Naive thymus-derived CD8-positive, alpha-beta T cell (primary cell): Measurements from ENCODE around the gene ZMYM4. TPM values are rescaled to one million over a fixed set of nuclear protein-coding genes. Genes with fewer than 3 reads are reported as not detected.
"Not testable (repeated sequence)": the region's sequence is repeated elsewhere in the genome, so short reads cannot be mapped to it uniquely, and the experiment has no call there.

Experiments
- ATAC-seq, 2 donors: fragments of 150-1000 bp; cut with Tn5 transposase in 1 of 2; sonication (Bioruptor Pico), chemical (Tn5 transposase) in 1 of 2; 1 replicate in 1 of 2; 2 replicates in 1 of 2; pipeline ENCODE4 v1.10.0; 2021; ENCODE audit warnings: mild to moderate bottlenecking in 2 of 2, moderate library complexity in 2 of 2
- POLR2A ChIA-PET: fragments of 350-600 bp; sonication (Branson Sonifier 250); formaldehyde crosslinking; loops from one replicate; lab custom pipeline; 2021; ENCODE audit warnings: antibody characterized with exemption; lab: Charles Lee
- DNase-seq, 10 donors: peaks; one replicate each; pipeline versions ENCODE4 v3.0.0 to v3.0.0-alpha.2; 2020 to 2022
- H3K27ac Mint-ChIP-seq, 10 donors: one replicate each; pipeline ENCODE4 v1.8.0; 2020 to 2022; ENCODE audit warnings: mild to moderate bottlenecking in 10 of 10, mixed read lengths in 10 of 10, moderate library complexity in 4 of 10, inconsistent platforms in 1 of 10
- H3K27me3 Mint-ChIP-seq, 5 donors: one replicate each; pipeline ENCODE4 v1.8.0; 2021 to 2022; ENCODE audit warnings: mixed read lengths in 5 of 5
- H3K36me3 Mint-ChIP-seq, 3 donors: one replicate each; pipeline ENCODE4 v1.8.0; 2020 to 2022; ENCODE audit warnings: mixed read lengths in 3 of 3, mild to moderate bottlenecking in 2 of 3, inconsistent platforms in 1 of 3
- H3K4me1 Mint-ChIP-seq, 4 donors: one replicate each; pipeline ENCODE4 v1.8.0; 2021 to 2022; ENCODE audit warnings: mixed read lengths in 4 of 4
- H3K4me3 Mint-ChIP-seq, 10 donors: one replicate each; pipeline ENCODE4 v1.8.0; 2020 to 2022; ENCODE audit warnings: mild to moderate bottlenecking in 10 of 10, mixed read lengths in 10 of 10, moderate library complexity in 6 of 10, inconsistent platforms in 1 of 10
- H3K9me3 Mint-ChIP-seq, 9 donors: one replicate each; pipeline ENCODE4 v1.8.0; 2020 to 2022; ENCODE audit warnings: mixed read lengths in 9 of 9, mild to moderate bottlenecking in 3 of 9, inconsistent platforms in 1 of 9, moderate library complexity in 1 of 9
- polyA plus RNA-seq, 3 donors: library from polyadenylated mRNA; unstranded; fragments of 300-500 nt; fragmentation: Illumina TruSeq; gene quantifications; one replicate each; pipeline ENCODE4 v1.2.3, GENCODE V29; 2021
- total RNA-seq, 8 experiments: library from RNA in 2 of 8; stranded (reverse) in 2 of 8; gene quantifications; one replicate each; pipeline ENCODE4 v1.2.3 and lab custom pipeline; 2021 to 2026

Gene ZMYM4
- total and polyA plus RNA-seq, 5 experiments from 2014 or later: 25.1 to 45.1 (median 31.7) TPM

DNA sequence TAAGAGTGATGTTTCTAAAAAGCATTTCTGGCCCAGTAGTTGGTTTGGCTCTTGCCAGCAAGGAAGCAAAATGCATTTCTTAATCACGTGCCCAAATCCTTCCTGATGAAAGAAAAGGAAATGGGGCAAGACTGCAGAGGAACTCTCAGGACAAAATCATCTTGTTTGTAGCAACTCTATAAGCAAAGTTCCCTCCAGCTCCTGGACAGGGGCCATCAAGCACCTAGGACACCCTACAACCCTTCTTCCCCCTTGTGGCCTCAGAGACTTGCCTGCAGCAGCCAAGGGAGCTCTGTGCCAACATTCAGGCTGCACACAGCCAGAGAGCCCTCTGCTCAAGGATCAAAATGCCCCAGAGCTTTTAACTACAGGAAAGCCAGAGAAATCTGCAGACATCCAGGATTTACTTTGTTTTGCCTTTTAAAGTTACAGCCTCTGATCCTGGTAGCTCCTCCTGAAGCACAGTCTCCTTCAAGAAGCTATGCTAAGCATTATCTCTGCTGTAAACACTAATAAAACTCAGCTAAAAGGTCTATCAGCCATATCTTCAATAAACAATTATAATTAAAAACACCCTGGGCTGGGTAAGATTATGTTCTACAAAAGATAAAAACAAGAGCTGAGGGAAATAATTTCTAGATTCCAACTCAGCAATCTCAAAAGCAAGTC is 183.7 kb downstream of the ZMYM4 start:
- Mint-ChIP-seq H3K9me3 (no peaks in the 10 kb centered on the region), H3K27ac (peak overlapping the region; percentile 70 to 94 (median 85)), H3K4me1 (peaks cover 5 to 34% (median 27%) of the 10 kb centered on the region in 4 donors), H3K4me3 (peak overlapping the region in 6 of 10 donors; percentile 7 to 46 (median 19)), H3K27me3 (no peaks in the 10 kb centered on the region), H3K36me3 (peaks cover 0 to 36% (median 15%) of the 10 kb centered on the region in 3 donors)
- ATAC-seq: peak; percentile 38 to 39
- POLR2A ChIA-PET: interaction anchor here (0.6 to 3.0 kb wide), 5 partner anchors 61 to 328 kb away, joined by 3 to 17 read pairs (median 4); partner anchors contain the start of genes KIAA0319L and NCDN
- peak in 3 of 10 donors; percentile 10 to 14 (median 11) for DNase-seq

DNA sequence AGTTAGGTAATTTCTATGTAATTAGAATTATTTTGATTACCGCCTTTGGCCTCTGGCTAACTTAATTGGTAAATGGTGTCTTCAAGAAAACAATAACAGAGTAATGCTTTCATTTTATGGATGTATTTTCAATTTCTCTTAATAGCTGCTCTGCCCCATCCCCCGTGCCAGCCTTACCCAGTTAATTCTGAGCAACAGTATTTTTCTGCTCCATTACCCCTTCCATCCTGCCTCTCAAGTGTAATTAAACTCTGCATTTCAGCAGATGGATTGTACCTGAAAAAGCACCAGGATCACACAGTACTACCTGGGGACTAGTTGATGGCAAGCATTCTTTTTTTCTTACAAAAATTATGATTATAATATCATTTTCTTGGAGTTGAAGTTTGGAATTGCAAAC is 184.5 kb downstream of the ZMYM4 start:
- Mint-ChIP-seq H3K9me3 (no peaks in the 10 kb centered on the region), H3K27me3 (no peaks in the 10 kb centered on the region), H3K27ac (peak overlapping the region in 9 of 10 donors; percentile 53 to 94 (median 78)), H3K36me3 (peaks cover 0 to 42% (median 15%) of the 10 kb centered on the region in 3 donors), H3K4me3 (peak overlapping the region in 2 of 10 donors; percentile 29 to 46), H3K4me1 (peaks cover 5 to 31% (median 27%) of the 10 kb centered on the region in 4 donors)
- ATAC-seq (no peak), DNase-seq (no peak)
- POLR2A ChIA-PET: interaction anchor here (0.6 kb wide), 1 partner anchor 60 kb away, joined by 3 read pairs; no protein-coding TSS in a partner anchor

DNA sequence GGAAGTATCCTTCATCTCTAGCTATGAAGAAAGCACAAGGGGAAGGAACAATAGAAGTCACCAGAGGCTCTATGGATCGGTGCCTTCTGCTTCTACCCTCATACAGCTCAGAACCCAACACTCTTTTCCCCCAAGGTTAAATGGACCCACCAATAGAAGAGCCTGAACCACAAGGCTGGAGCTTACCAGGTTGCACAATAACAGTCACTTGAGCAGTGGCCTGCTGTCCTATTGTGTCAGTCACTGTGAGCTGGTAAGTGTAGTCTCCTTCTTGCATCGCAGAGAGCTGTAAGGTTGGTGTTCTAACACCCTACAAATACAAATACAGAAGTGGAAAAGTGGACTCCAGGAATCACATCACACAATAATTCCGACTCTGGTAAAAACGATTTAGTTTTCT is 185.7 kb downstream of the ZMYM4 start:
- peaks cover 7 to 31% (median 25%) of the 10 kb centered on the region in 4 donors for H3K4me1 Mint-ChIP-seq
- H3K4me3 Mint-ChIP-seq: no peak overlapping the region
- H3K9me3 Mint-ChIP-seq: no peaks in the 10 kb centered on the region
- peak overlapping the region in 5 of 10 donors; percentile 11 to 83 (median 66) for H3K27ac Mint-ChIP-seq
- POLR2A ChIA-PET: no interaction called here
- H3K36me3 Mint-ChIP-seq: peaks cover 0 to 52% (median 7%) of the 10 kb centered on the region in 3 donors
- no peak for ATAC-seq
- no peak for DNase-seq
- H3K27me3 Mint-ChIP-seq: no peaks in the 10 kb centered on the region

DNA sequence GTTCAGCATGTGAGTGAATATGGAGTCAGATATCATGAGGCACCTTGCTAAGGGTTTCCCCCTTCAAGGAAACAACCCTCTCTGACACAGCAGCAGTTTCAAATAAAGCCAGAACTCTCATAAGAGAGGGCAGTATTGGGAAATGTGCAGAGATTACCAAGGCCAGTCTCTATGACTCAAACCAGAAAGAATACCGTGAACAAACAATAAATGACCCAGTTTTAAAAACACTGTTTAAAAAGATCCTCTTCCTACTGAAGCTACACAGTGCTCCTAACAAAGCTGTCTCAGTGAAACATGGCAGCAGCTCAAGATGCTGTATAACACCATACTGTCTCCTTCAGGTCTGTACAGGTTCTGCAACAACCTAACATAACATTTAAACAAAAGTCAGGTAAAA is 186.1 kb downstream of the ZMYM4 start:
- Mint-ChIP-seq H3K27ac (peak overlapping the region in 5 of 10 donors; percentile 11 to 82 (median 62)), H3K36me3 (peaks cover 0 to 54% (median 4%) of the 10 kb centered on the region in 3 donors), H3K27me3 (no peaks in the 10 kb centered on the region), H3K4me1 (peaks cover 7 to 31% (median 25%) of the 10 kb centered on the region in 4 donors), H3K9me3 (no peaks in the 10 kb centered on the region), H3K4me3 (no peak overlapping the region)
- DNase-seq (no peak), ATAC-seq (no peak)
- POLR2A ChIA-PET: no interaction called here

DNA sequence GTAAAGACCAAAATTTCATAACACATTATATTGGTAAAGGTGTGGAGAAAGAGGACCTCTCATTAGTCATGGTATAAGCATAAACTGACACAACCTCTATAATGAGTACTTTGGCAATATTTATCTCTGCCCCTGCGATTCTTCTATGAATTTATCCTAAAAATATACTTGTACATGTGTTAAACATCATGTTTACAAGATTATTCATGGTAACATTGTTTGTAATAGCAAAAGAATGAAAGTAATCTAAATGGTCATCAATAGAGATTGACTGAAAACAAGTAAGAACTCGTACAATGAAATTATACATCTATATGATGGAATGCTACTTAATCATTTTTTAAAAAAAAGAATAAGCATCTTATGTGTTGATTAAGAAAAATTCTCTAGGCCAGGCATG is 192.3 kb downstream of the ZMYM4 start:
- H3K9me3 Mint-ChIP-seq: peaks cover 0 to 7% (median 3%) of the 10 kb centered on the region in 9 donors
- POLR2A ChIA-PET: no interaction called here
- no peak overlapping the region for H3K4me3 Mint-ChIP-seq
- H3K36me3 Mint-ChIP-seq: peaks cover 23 to 91% (median 28%) of the 10 kb centered on the region in 3 donors
- DNase-seq: no peak
- peak overlapping the region in 1 of 10 donors; percentile 8 for H3K27ac Mint-ChIP-seq
- H3K27me3 Mint-ChIP-seq: no peaks in the 10 kb centered on the region
- ATAC-seq: no peak
- peaks cover 0 to 5% (median 0%) of the 10 kb centered on the region in 4 donors for H3K4me1 Mint-ChIP-seq

DNA sequence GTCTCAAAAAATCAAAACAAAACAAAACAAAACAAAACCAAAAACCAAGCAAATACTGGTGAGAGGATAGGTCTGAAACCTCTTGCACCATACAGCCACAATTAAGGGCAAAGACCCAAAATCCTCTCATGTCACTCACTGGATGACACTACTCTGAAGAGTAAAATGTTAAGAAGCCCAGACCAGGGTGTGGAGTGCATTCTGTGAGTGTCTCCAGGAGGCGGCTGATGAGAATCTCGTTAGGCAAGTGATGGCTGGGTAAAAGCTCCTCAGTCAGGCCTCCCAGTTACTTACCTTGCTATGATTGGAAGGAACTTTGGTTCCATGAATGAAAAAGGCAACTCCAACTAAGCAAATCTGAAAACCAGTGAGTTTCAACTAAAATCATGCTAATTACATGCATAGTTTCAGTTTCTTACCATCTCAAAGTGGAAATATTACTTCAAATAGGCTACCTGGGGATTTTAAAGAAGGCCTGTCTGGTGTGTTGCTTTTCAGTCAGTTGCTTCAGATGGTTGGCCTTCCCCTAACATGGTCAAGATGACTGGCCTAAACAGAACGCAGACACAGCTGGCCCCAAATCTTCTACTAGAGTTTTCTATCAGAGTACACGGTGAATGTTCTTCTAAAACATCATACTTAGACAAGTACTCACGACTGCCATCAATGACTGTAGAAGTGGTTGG is 193.6 kb downstream of the ZMYM4 start:
- Mint-ChIP-seq H3K27ac (peak overlapping the region in 5 of 10 donors; percentile 8 to 73 (median 13)), H3K9me3 (peaks cover 0 to 10% (median 3%) of the 10 kb centered on the region in 9 donors), H3K4me1 (peaks cover 0 to 5% (median 0%) of the 10 kb centered on the region in 4 donors), H3K4me3 (no peak overlapping the region), H3K36me3 (peaks cover 29 to 93% (median 39%) of the 10 kb centered on the region in 3 donors), H3K27me3 (no peaks in the 10 kb centered on the region)
- ATAC-seq (no peak), DNase-seq (no peak)
- POLR2A ChIA-PET: no interaction called here

DNA sequence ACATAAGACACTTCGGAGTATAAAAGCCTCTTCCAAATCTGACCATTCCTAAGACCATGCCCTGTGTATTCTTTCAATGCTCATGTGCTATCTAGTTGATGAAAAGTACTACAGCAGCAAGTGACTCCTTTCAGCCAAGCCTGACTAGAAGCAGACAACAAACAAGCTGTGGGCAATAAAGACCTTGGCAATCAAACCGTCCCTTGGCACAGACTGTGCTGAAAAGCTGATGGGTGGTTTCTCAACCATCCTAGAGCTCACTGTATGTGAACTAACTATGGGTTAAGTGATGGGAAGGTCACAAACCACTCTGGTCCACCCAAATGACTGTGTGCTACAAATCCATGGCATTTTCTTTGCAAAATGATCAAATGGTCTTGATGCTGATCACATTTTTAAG is 194.7 kb downstream of the ZMYM4 start:
- Mint-ChIP-seq H3K9me3 (peaks cover 0 to 10% (median 3%) of the 10 kb centered on the region in 9 donors), H3K4me1 (peaks cover 0 to 7% (median under 1%) of the 10 kb centered on the region in 4 donors), H3K27me3 (no peaks in the 10 kb centered on the region), H3K36me3 (peaks cover 33 to 94% (median 40%) of the 10 kb centered on the region in 3 donors), H3K4me3 (no peak overlapping the region), H3K27ac (peak overlapping the region in 2 of 10 donors; percentile 59 to 65)
- DNase-seq: no peak
- POLR2A ChIA-PET: no interaction called here
- no peak for ATAC-seq

DNA sequence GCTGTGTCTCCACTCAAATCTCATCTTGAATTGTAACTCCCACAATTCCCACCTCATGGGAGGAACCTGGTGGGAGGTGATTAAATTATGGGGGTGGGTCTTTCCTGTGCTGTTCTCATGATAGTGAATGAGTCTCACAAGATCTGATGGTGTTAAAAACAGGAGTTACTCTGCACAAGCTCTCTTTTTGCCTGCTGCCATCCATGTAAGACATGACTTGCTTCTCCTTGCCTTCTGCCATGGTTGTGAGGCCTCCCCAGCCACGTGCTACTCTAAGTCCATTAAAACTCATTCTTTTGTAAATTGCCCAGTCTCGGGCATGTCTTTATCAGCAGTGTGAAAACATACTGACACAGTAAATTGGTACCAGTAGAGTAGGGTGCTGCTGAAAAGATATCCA is 195.2 kb downstream of the ZMYM4 start:
- H3K4me3 Mint-ChIP-seq, DNase-seq, ATAC-seq, POLR2A ChIA-PET, H3K27me3 Mint-ChIP-seq, H3K9me3 Mint-ChIP-seq: not testable (repeated sequence)
- Mint-ChIP-seq H3K36me3 (peaks cover 33 to 95% (median 40%) of the 10 kb centered on the region in 3 donors), H3K27ac (peak overlapping the region in 3 of 10 donors; percentile 27 to 46 (median 29)), H3K4me1 (peaks cover 0 to 11% (median under 1%) of the 10 kb centered on the region in 4 donors)

DNA sequence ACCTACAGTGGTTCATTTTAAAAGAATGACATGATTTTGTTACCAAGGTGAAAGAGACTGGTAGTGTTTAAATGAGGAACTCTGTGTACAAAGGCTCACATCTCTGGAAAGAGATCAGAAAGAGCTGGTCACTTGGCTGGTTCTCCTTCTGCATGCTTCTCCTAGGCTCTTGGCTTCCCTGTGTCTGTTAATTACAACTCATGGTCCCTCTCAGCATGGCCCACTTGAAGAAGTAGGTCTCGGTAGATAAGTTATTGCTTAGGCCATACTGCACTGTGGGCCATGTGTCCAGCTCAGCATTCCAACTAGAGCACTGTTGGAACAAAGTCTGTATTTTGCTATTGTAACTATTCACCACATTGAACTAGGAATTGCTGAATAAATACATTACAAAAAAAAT is 197.6 kb downstream of the ZMYM4 start:
- H3K4me1 Mint-ChIP-seq: peaks cover 0 to 11% (median under 1%) of the 10 kb centered on the region in 4 donors
- no peak overlapping the region for H3K4me3 Mint-ChIP-seq
- peaks cover 39 to 95% (median 54%) of the 10 kb centered on the region in 3 donors for H3K36me3 Mint-ChIP-seq
- no peak for DNase-seq
- POLR2A ChIA-PET: interaction anchor here (0.6 kb wide), 1 partner anchor 253 kb away, joined by 8 read pairs; no protein-coding TSS in a partner anchor
- no peak overlapping the region for H3K27ac Mint-ChIP-seq
- peaks cover 0 to 10% (median 3%) of the 10 kb centered on the region in 9 donors for H3K9me3 Mint-ChIP-seq
- no peaks in the 10 kb centered on the region for H3K27me3 Mint-ChIP-seq
- ATAC-seq: no peak

DNA sequence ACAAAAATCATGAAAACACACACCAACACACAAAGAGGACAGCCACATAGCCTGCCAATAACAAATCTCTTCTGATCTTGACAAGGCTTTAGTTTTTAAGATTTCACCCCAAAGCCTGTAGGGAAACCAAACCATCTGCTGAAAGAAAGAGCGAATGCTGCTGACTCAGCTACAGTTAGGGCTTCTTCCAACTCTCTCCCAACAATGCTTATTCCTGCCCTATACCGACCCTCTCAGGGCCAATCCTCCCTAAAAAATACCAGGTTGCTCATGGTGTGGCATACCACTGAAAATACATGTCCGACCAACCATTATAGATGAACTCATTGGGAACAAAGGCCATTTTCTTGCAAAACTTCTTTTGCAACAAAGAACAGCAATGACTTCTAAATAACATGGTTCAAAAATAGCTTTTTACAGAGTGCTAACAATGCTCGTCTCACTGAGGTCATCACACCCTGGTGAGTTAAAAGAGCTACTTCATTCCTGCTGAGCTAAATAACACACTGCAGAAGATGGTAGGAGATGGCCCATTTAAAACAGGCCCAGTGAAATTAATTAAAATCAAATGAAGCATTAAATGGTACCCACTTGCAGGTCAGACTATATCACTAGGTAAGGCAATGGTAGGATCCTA is 202.6 kb downstream of the ZMYM4 start:
- POLR2A ChIA-PET: interaction anchor here (0.7 kb wide), 1 partner anchor 28 kb away, joined by 3 read pairs; no protein-coding TSS in a partner anchor
- Mint-ChIP-seq H3K9me3 (no peaks in the 10 kb centered on the region), H3K36me3 (peaks cover 18 to 90% (median 32%) of the 10 kb centered on the region in 3 donors), H3K4me3 (no peak overlapping the region), H3K4me1 (peaks cover 0 to 14% (median under 1%) of the 10 kb centered on the region in 4 donors), H3K27me3 (no peaks in the 10 kb centered on the region), H3K27ac (peak overlapping the region in 1 of 10 donors; percentile 23)
- DNase-seq (no peak), ATAC-seq (no peak)
